GM21723 (cell line): ENCODE measurements around the gene SEPHS1.
"Not testable (repeated sequence)": the region's sequence is repeated elsewhere in the genome, so short reads cannot be mapped to it uniquely, and the experiment has no call there.

Experiments
- ATAC-seq: cut with Tn5 transposase; IDR thresholded peaks from one replicate; pipeline ENCODE4 v1.9.1; 2021; ENCODE audit warnings: mild to moderate bottlenecking, moderate library complexity; ENCODE audit not compliant: unreplicated experiment

The SEPHS1 gene

DNA sequence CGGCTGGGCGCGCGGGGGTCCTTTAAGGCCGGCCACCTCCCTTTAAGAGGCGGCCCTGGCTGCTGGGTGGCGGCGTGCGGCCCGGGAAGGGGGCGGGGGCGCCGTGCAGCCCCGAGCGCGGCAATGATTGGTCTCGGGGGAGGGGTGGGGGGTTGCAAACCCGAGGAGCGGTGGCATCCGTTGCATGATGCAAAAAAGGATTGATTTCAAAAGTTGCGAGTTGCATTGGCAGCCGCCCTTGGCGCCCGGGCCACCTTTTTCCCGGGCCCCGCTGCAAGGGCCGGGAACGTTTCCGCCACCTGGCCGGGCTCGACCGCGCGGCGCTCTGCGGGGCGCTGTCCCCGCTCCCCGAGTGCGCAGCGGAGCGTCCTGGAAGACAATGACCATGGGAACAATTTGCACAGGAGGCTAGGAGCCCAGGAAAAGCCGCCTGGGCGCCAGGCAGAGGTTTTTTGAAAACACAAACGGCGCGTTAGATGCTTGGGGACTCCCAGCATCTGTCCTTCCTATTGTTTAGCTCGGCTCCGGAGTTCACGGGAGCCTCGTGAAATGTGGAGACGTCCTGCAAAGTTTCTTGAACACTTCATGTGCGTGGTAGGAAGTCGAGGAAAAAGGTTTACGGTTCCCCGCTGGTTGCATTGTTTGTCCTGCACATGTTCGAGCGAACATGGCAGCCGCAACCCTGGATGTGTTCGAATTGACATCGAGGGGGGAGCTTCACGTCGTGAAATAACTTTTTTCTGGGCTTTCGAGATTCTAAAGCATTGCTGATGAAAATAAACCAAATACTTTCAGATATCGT, at the start of gene SEPHS1:
SEPHS1 (minus strand) TSS at position 78 of the 802 bp plus-strand sequence. CDS start 3,343 bp downstream, outside the sequence.
- ATAC-seq, result peak; percentile 59

DNA sequence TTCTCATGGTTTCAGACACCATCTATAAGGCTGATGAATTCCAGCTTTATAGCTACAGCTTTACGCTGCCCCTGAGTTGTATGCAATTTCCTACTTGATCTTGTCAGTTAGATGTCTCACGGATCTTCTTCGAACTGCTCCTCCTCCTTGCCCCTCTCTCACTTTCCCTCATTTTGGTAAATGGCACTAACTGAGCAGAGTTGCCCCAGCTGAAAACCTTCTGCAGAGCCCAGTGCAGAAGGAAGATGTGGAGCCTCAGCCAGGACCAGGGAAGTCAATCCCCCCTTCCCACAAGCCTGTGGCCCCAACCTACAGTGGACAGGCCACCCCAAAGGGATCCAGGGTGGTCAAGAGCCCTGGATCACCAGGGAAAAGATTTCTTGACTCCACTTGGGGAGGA, 49.0 kb upstream of the SEPHS1 start:
- no peak for ATAC-seq

DNA sequence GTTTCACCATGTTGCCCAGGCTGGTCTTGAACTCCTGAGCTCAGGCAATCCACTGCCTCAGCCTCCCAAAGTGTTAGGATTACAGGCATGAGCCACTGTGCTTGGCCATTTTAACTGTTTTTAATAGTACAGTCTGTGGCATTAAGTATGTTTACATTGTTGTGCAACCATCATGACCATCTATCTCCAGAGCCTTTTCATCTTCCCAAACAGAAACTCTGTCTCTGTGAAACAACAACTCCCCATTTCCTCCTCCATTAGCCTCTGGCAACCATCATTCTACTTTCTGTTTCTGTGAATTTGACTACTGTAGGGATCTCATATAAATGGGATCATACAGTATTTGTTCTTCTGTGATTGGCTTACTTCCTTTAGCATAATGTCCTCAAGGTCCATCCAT, 48.3 kb upstream of the SEPHS1 start:
- ATAC-seq, result no peak

GRCh38 chr10:13395540-13395939, 47.4 kb upstream of the SEPHS1 start:
- ATAC-seq, result no peak

GRCh38 chr10:13393640-13394039, 45.5 kb upstream of the SEPHS1 start:
- no peak for ATAC-seq

GRCh38 chr10:13392701-13393100, 44.6 kb upstream of the SEPHS1 start:
- no peak for ATAC-seq

DNA sequence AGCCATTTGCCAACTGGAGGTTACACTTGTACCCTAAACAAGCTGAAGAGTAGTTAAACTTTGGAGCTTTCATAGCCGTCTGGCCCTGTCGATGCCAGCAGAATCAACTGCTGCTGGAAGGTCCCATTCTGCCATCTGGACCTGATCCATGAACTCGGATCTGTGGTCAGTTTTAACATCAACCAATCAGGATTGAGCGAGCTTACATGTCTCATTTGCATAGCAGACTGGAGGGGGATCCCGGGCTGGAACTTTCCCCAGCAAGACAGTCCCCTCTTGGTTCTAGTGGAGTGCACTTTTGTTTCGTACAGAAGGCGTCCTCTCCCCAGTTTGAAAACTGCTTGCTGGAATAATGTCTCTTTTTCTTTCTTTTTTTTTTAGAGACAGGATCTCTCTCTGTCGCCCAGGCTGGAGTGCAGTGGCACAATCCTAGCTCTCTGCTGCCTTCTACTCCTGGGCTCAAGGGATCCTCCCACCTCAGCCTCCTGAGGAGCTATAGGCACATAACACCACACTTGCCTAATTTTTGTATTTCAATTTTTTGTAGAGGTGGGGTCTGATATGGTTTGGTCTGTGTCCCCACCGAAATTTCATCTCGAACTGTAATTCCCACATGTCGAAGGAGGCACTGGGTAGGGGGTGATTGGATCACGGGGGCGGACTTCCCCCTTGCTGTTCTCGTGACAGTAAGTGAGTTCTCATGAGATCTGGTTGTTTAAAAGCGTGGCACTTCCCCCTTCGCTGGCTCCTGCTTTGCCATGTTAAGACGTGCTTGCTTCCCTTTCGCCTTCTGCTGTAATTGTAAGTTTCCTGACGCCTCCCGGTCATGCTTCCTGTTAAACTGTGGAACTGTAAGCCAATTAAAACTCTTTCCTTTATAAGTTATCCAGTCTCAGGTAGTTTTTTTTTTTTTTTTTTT, 42.8 kb upstream of the SEPHS1 start:
- no peak for ATAC-seq

DNA sequence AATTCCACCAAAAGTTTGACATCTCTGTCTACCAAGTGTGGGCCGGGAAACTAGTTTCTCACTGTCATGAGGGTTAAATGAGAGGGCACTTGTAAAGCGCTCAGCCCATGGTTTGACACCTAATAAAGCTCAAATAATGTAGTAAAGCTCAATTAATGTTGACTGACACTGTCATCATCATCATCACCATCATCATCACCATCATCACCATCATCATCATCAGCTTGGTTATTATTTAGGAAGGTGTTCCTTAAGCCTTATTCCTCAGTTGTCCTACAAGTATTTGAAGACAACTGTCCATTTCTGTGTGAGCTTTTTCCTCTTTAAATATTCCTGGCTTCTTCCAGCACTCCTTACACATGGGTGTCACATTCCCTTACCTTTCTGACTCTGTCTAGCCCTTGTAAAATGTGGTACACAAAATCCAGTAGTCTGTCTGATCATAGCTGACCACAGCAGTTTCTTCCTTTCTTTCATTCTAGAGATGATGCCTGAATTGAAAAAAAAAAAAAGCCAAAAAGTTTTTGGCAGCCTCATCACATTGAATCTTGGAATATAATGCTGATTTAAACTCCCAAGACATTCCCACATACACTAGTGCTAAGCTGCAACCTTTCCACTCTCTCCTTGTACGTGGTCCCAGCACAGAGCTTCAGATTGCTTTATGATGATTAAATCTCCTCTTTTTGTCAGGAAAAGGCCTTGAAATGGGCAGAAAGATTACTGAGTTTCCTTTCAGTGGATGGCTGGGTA, 40.6 kb upstream of the SEPHS1 start:
- no peak for ATAC-seq

GRCh38 chr10:13386021-13386420, 37.9 kb upstream of the SEPHS1 start:
- ATAC-seq, result no peak

DNA sequence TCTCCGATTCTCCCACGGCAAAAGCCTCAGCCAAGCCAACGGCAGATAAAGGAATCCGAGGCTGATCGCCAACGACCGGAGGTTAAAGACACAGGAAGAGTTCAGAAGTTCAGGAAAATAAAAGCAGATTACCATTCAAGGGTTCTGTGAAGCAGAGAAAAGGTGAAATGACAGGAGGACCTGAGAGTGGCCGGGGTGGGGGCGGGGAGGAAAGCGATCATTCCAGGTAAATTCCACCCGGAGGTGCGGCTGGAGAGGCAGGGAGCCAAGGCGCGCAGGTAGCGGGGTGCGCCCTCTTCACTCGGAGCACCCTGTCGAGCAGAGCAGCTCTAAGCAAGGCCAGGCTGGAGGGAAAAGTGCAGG, 35.3 kb upstream of the SEPHS1 start:
- ATAC-seq, result no peak

DNA sequence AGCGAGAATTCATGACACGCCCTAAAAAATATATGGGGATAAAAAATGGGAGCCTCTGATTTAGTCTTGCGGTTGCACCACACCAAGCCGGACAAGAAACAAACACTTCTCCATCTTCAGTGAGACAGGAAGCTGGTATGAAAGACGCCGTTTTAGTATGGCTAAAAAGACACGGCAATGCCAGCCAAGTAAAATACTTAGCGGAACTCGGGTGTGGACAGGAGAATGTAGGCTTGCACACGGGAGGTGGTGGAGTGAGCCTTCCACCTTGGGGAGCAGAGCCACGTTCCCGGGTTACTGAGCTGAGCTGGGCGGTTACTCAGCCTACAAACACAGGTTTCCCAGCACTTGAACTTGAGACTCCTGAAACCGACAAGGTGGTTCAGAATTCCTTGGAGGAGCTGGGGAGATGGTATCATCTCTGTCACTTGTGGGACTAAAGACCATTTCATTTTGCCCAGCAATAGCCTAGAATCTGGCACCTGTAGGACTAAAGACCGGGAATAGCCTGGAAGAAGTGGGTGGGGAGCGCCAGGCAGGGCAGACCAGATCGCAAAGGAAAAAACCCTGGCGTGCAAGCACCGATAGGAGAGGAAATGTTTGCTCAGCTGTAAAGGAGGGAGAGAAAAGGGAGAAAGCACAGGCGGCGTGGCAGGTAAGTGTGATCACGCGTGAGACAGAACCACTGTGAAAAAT, 34.8 kb upstream of the SEPHS1 start:
- ATAC-seq, result no peak

DNA sequence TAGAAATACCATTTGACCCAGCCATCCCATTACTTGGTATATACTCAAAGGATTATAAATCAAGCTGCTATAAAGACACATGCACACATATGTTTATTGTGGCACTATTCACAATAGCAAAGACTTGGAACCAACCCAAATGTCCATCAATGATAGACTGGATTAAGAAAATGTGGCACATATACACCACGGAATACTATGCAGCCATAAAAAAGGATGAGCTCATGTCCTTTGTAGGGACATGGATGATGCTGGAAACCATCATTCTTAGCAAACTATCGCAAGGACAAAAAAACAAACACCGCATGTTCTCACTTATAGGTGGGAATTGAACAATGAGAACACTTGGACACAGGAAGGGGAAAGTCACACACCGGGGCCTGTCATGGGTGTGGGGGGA, 31.0 kb upstream of the SEPHS1 start:
- ATAC-seq, result not testable (repeated sequence)

- no peak for ATAC-seq
Measured at GRCh38 chr10:13376746-13377145, 28.7 kb upstream of the SEPHS1 start.

DNA sequence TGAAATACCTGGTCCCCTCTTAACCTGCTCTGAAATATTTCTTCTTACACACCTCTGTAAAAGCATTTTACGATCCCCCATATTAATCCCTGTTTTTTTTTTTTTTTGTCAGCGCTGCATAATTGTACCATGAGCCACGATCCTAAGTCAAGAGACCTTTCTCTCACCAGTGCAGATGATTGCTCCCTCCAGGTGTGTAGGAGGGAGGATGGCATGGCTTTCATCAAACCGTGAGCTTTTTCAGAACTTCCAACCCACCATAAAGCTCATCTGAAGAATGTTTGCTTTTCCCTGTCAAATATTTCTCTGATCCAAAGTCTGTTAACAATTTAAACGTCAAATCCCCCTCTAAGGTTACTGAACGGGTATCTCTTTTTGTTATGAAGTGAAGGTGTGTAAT, 28.2 kb upstream of the SEPHS1 start:
- no peak for ATAC-seq

GRCh38 chr10:13375791-13376190, 27.7 kb upstream of the SEPHS1 start:
- no peak for ATAC-seq

DNA sequence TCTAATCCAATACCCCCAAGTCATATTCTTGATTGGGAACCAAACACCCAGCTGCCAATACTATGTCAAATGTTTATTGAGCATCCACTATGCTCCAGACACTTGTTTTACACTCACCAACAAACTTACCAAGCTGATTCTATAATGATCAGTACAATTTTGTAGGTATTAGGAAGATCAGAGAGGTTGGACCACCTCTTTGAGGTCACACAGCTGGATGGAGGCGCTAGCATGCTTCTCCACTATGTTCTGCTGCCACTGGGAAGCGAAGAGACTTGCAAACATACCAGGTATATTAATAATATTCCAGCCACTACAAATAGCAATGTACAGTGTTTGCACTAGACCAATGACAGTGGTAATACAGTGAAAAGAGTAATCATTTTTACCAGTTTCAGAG, 25.6 kb upstream of the SEPHS1 start:
- no peak for ATAC-seq

DNA sequence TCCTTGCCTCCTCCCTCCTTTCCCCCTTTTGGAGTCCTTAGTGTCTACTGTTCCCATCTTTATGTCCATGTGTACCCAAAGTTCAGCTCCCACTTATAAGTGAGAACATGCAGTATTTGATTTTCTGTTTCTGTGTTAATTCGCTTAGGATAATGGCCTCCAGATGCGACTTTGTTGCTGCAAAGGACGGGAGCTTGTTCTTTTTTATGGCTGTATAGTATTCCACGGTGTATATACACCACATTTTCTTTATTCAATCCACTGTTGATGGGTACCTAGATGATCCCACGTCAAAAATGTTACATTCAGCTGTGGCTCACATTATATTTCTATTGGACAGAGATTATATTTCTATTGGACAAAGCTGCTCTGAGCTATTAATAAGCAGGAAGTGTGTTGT, 24.4 kb upstream of the SEPHS1 start:
- no peak for ATAC-seq

- ATAC-seq, result peak; percentile 81
Measured at GRCh38 chr10:13371897-13372470, 23.9 kb upstream of the SEPHS1 start.

GRCh38 chr10:13366891-13367290, 18.8 kb upstream of the SEPHS1 start:
- ATAC-seq, result no peak

- ATAC-seq, result no peak
Measured at GRCh38 chr10:13365831-13366230, 17.7 kb upstream of the SEPHS1 start.
